ENCODE measurements around the gene ARHGAP4.

The ARHGAP4 gene

DNA sequence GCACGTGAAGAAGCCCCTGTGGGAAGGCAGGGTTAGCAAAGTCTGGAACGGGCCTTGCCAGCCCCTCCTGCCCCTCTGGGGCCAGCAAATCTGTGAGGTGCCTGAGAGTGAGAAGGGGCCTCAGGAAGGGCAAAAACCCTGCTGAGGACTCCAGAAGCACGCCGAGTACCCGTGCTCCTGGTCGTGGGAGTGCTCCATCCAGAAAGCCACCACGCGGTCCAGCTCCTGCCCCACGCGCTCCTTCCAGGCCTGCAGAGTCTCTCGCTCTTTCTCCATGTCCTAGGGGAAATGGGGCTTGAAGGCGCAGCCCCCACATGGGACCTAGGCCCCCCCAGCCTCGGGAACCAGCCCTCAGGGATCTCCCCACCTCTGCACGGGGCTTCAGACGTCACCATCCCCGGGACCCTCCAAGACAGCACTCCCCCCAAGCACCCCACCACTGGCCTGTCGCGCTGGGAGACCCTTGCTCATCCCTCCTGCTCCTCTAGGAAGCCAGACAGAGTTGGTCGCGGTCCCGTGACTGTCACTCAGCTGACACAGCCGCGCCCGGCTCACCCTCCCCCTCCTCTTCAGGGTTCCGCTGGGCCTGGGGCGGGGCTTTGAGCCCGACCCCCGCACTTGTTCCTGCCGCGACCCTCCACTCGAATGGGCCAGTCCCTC is 18.2 kb upstream of the ARHGAP4 start, which contains the start of gene RENBP:
Gene RENBP (minus strand): TSS at position 504 of the 660 bp plus-strand sequence. CDS start 33 bp downstream, at position 471.
- no peak for FAIRE-seq

DNA sequence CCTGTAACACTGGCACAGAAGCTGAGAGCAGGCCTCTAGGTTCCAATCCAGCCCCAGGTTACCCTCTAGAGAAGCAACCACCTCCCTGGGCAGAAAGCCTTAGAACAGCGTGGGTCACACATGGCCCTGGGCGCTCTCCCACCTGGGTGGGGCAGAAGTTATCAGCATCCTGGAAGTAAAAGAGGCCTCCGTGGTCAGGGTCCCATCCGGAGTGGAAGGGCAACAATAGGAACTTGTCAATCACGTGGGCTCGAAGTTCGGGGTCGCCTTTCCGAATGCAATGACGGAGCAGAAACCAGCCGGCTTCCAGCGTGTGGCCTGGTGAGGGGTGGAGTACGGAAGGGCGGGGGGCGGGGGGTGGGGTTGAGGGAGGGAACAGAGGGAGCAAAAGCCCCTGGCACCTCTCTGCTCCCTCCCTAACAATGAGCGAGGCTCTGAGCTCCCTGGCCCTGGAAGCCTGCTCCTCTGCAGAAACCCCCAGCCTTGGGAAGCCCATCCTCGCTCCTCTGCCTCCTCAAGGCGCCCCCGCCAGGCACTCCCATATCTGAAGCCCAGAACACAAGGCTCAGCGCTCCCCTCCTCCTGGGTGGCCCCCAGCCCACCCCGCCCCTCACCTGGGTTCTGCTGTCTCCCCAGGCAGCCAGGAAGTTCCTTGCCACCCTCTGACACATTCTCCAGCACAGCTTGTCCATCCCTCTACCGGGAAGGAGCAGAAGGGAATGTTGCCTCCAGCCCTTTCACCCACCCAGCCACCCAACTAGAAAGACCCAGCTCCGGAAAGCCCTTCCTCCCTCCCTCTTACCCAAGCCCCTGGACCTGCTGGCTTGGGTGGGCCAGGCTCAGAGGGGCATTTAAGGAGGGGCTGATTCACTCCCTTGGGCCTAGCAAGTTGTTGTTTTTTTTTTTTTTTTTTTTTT is 15.5 kb upstream of the ARHGAP4 start:
- FAIRE-seq, result no peak

DNA sequence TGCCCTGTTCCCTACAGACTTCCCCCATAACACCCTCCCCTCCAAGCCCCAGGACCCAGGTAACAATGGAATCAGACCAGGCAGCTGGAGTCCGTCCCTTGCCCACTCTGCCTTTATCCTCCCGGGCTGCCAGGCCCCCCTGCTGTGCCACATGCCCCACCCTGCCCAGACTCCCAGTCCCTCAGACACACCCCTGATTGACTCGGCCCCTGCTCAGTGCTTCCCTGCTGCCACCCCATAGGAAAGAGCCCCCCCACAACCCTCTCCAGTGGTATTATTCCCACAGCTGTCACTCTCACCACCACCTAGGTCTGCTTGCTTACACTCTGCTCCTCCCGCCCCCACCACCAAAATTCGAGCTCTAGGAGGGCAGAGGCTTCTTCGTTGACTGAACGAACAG is 13.5 kb upstream of the ARHGAP4 start:
- no peak for FAIRE-seq

DNA sequence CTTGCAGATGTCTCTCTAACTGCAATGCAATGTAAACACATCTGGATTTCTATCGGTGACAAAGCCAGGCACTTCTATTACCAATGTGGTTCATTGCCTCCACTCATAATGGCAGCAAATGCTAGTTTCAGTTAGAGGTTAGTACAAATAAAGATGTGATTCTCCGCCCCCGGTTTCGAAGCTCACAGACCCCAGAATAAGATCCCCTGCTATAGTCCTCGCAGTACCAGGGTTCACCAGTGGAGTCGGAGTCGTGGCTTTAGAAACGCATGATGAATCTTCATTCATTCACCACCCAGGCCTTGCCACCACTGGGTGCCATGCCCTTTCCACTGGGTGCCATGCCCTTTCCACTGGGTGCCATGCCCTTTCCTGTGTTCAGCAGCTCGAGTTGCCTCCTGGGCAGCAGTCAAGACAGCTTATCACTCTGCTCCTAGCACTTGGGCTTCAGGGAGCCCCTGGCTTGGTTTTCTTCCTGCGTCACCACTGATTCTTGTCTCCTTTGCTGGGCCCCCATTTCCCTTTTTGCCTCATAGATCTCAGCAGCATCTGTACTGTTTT is 12.2 kb upstream of the ARHGAP4 start:
- no peak for FAIRE-seq

DNA sequence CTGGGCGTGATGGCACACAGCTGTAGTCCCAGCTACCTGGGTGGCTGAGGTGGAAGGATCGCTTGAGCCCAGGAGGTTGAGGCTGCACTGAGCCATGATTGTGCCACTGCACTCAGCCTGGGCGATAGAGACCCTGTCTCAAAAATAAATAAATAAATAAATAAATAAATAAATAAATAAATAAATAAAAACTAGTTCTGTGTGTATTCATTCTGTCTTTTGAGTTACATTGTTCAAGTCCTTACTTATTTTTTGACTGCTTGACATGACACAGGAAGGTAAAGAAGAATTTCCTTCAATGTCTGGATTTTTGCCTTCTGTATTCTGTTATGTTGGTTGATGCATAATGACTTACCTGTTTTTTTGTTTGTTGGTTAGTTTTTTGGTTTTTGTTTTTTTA is 11.0 kb upstream of the ARHGAP4 start:
- peak; percentile 3 for FAIRE-seq

DNA sequence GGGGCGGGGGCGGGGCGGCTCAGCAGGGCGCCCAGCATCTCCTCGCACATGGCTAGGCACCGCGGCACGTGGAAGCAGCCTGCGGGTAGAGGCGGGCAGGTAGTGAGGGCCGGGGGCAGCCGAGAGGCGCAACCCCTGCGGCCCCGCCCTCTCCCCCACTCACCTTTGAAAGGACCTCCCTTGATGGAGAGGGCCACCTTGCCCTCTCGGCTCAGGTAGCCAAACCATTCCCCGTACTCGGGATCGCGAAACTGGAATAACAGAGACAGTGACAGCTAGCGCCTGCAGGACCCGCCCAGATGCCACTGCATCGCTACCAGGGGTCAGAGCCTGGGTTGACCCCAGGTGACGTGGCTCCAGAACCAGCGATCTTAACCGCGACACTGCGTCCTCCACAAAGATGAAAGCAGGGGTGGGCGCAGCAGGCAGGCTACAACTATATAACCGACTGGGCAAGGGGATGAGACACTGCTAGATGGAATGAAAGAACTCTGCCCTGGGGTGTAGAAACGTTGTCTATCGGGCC is 9.3 kb upstream of the ARHGAP4 start:
- FAIRE-seq, result no peak

DNA sequence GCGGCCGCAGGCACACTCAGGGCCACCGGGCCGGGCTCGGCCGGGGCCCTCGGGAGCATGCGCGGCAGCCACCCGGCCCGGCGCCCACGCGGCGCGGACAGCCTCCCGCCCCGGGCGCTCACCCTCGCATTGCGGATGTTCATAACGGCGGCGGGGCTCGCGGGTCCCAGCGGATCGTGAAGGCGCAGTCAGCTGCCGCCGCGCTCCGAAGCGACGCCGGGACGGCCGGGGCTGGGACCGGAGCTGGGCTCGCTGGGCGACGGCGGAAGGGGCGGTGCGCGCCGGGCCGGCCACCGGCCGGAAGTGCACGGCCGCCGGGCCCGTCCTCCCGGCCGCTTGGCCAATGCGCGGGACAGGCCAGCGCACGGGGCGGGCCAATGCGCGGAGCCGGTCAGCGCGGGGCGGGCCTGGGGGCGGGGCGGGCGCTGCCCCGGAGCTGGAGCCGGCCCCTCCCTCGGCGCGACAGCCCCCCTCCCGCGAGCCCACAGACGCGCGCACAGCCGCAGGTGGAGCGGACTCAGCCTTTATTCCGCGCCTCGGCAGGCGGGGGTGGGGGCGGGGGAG is 8.8 kb upstream of the ARHGAP4 start, which contains the start of gene NAA10:
Gene NAA10 (minus strand): TSS at position 276 of the 564 bp plus-strand sequence. CDS start 133 bp downstream, at position 143.
- no peak for FAIRE-seq

DNA sequence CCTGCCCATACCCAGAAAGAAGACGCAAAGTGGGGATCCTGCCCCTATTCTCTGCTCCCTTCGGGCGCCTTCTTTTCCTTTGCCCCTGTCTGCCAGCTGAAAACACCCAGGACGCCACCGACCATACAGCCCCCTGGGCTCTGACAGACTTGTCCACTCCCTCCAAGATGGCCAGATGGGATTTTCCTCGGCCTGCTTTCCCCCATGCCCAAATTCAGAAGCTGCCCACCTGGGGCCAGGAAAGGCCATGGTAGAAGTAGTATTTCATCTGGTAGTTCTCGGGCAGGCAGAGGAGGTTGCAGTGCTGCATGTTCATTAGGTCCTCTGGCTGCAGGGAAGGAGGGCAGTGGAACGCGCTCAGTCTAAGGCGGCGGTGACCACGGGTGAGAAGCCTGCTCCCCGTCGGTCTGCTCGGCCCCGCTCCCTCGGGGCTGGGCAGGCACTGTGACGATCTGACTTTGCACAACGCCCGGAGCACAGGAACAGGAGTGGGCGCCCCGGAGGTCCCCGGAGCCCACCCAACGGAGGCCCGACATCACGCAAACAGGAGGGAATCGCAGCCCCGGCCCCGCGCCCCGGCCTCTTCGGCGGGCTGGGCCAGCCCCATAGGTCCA is 8.2 kb upstream of the ARHGAP4 start:
- no peak for FAIRE-seq

DNA sequence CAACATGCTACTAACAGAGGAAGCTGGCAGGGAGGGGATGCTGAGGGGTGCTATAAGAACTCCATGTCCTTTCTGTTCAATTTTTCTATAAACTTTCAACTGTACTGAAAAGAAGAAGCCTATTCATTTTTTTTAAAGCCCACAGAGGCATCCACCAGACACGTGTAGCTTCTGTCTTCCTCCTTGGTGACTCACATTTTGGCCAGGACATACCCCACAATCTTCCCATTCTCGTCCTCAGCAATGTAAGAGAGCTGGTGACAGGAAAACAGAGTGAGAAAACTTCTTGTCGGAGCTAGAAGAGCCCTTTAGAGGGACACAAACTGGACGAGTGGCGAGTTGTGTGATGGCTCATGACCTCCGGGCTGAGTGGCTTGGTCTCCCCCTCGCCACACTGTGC is 7.7 kb upstream of the ARHGAP4 start:
- no peak for FAIRE-seq

DNA sequence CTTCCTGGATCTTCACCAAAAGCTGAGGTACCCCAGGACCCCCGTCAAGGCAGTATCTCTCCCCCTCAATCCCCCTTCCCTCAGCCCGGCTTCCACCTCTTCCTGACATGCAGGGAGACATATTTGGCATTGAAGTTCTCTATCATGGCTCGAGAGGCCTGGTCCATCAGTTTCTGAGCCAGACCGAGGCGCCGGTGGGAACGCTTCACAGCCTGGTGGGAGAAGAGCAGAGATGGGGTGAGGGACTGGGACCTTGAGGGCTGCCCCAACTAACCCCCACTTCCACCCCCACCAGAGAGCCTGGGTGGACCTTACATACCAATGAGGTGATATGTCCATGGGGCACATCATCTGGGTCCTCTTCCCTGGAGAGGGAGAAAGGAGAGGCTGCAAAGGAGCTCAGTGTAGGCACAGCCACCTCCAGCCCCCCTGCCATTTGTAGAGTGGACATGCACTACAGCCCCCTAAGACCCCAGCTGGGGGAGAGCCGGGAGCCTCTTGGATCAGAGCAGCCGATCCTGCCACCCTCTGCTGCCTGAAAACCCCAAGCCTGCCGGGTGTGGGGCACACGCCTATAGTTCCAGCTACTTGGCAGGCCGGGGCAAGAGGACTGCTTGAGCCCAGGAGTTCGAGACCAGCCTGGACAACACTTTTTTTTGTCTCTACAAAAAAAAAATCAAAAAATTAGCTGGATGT is 6.3 kb upstream of the ARHGAP4 start:
- no peak for FAIRE-seq

DNA sequence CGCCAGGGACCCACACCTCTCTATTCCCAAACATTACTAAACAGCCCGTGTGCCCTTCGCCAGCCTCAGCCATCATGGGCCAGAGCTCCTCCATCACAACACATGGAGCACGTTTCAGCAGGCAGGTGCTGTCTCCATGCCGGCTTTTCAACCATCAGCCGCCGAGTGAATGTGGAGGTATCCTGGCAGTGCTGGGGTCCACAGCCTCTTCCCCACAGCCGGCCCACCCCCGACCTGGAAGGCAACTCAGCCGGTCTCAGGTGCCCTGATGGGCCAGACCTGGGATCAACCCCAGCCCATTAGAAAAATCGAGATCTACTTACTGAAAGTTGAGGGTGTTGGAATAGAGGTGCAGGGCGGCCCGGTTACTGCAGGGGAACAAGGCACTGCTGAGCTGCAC is 5.7 kb upstream of the ARHGAP4 start:
- no peak for FAIRE-seq

DNA sequence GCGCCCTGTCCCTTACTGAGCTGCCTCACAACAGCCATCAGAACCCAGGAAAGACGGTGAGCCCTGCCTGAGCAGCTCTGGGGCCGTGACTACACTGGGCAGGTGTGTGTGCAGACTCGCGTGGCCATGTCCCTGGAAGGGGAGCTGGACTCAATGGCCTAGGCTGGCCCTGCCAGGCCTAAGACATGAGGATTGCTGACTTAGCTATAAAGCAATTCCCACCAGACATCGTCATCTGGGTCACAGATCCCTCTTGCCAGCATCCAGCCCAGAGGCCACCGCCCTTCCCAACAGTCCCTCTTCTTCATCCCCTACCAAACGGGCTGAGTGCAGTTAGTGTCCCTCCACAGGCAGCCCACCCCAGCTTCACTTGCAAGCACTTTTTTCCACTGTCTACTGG is 5.1 kb upstream of the ARHGAP4 start:
- FAIRE-seq, result no peak

DNA sequence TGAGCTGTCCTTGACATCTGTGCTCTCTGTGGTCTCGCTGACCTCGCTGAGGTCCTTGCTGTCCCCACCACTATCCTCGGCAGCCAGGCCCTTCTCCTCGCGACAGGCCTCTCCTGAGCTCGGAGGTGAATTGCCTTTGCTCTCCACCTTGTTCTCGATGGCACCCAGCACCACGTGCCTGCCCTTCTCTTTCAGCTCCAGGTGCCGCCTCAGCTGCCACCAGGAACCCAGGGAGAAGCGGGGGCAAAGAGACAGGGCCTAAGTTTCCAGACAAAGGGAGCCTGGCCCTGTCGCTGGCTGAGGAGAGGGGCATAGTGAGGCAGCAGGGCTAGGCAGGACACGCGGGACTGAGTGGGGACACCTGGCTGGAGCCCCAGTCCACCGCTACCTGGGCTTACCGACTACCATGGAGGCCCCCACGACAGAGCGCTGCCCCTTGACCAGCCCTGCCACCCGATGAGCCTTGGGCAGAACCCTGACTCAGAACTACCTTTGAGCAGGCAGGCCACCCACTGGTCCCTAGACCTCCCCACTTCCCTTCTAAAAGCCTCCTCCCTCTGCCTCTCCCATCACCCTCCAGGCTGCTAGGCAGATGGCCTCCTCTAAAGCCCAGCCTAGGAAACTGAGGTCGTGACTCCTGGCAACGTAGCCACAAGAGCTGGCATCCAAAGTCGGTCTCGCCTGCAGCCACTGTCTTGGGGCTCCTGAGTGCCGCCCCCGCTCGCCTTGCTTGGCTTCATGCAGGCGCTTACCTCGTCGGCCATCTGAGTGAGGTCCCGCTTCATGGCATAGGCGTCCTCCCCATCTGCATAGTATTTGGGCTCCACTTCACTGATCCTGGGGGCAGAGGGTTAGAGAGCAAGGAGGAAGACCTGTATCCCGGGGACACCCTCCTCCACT is 4.2 kb upstream of the ARHGAP4 start:
- no peak for FAIRE-seq

DNA sequence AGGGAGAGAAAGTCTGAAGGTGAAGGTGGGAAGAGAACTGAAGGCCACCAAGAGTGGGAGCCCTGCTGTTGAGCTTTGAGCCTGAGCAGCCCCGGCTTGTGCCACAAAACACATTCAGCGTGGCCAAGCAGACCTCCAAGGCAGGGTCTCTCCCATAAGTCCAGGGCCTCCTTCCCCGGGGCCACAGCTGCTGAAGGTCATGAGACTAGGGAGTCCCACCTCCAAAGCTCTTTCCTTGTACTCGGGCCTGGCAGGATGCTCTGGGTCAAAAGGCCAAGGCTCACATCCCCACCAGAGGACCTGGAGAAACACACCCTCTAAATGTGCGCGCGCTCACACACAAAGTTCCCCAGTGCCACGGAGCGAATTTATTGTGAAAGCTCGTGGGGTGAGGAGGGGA is 3.5 kb upstream of the ARHGAP4 start:
- no peak for FAIRE-seq

DNA sequence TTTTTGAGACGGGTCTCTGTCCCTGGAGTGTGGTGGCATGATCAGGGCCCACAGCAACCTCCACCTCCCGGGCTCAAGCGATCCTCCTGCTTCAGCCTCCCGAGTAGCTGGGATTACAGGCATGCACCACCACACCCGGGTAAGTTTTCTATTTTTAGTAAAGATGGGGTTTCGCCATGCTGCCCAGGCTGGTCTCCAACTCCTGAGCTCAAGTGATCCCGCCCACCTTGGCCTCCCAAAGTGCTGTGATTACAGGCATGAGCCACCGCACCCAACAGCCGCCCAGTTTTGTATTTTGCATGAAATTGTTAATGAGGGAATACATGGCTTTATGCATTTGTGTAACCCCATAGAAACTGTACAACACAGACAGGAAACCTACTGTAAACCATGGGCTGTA is 2.8 kb upstream of the ARHGAP4 start:
- no peak for FAIRE-seq

DNA sequence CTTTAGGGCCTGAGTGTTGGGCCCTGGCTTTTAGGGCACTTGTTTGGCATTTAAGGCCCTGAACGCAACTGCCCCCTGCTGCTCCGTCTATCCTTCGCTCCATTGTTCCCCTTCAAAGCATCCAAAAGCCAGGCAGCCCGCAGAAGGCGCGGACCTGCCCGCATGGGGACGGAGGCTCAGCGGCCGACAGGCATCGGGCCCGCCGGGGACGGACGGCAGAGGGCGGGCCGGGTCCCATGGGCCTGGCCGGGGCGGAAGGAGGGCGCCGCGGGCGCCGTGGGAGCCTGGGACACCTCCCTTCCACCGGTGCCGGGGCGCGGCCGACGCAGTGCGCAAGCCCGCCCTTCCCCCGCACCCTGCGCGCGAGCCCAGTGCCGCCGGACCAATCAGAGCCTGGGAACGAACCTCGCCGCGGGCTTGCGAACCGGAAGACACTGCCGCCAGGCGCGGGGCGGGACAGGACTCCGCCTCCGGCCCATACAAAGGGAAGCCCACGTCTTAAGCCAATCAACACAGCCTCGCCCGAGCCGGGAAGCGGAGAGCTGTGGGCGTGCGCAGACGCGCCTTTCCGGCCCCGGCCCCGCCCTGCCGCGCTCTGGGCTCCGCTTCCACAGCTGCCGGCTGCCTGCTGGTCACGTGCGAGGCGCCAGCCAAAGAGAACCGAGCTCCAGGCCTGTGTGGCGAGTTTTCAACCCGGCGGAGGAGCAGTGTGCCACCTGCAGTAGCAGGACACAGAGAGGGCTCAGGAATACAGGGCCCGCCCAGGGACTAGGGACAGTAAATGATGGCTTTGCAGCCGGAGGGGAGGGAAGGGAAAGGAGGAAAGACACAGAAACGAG is 2.1 kb upstream of the ARHGAP4 start:
- peak; percentile 98 for FAIRE-seq

DNA sequence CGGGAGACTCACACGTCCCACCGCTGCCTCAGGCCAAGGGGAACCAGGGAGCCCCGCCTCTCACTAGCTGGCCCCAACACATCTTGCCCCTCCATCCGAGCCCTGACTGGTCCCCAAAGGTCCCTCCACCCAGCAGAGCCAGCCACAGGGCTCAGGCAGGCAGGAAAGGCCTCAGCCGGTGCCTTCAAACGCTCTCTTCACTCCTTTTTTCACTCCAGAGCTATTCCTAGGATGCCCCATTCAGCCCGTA is 1.5 kb upstream of the ARHGAP4 start:
- FAIRE-seq, result no peak

DNA sequence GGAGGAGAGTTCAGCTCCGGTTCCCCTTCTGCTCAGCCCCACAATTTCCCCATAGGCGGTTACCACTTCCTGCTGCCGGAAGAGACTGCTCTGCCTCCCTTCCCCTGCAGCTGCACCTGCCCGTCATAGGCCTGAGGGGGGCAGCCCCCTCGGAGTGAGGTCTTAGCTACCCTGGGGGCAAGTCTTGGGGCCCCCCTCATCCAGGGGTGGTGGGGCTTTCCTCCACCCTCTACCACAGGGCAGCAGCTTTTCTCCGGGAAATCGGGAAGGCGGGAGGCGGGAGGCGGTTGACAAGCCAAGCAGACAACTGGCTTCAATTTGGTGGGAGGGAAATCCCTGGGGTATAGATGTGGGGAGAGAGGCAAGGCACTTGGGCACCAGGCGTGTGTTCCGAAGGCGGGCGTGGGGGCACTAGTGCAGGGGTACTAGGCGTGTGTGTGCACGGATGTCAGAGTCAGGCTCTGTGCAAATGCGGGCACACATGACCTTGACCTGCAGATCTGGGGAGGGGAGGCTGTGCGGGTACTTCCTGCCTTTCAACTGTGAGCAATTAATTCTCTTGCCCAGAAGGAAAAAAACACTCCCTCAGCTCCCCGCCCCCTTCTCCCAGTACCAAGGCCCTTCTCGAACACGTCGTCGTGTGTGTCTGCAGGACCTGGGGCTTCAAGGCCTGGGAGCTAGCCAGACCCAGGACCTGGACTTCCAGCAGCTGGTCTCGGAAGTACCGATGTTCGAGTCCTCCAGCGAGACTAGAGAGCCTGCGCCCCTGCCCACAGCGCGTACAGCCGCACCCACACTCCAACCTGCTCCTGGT is 1.0 kb upstream of the ARHGAP4 start:
- no peak for FAIRE-seq

DNA sequence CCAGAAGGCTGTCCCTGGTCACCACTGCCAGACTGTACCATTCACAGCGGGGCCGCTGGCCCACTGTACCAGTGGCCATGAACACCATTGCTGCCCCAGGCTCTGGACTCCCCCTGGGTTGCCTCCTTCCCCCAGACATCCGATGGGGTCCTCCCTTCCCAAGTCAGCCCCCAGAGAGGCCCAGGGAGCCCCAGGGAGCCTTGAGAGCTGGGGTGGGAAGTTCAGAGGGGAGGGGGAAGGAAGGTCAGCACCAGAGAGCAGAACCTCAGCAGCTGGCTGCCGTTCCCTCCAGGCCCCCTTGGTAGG is 441 bp upstream of the ARHGAP4 start:
- FAIRE-seq, result no peak

DNA sequence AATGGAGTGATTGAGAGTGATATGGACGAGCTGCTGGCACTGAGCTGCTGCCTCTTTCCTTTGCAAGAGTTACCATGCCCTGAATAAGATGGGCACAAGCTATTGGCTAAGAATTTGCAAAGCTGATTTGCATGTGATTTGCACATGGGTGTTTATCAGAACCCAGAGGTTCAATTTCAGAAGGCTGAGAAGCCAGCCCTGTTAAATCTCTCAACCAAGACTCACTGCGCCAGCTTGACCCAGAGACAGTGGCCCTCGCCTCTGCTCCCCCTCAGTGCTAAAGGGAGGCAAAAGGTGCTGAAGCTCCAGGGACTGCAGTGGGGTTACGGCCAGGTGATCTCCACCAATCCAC is 701 bp downstream of the ARHGAP4 start:
- no peak for FAIRE-seq
